OCI-LY7 (cell line): Measurements from ENCODE around the gene SEPTIN10. TPM values are rescaled to one million over a fixed set of nuclear protein-coding genes. Genes with fewer than 3 reads are reported as not detected.

Experiments
- BruUV-seq: library from RNA; stranded (reverse); fragments of 400-500 nt; replicated peaks from 2 replicates; lab custom pipeline; 2021; lab: Mats Ljungman, UMichigan
- CTCF ChIA-PET: fragments of 300-600 bp; sonication (Branson Sonifier 250); formaldehyde crosslinking; loops from one replicate; lab custom pipeline; 2022; ENCODE audit warnings: antibody characterized with exemption; ENCODE audit not compliant: unreplicated experiment; lab: Charles Lee
- POLR2A ChIA-PET: fragments of 300-600 bp; sonication (Branson Sonifier 250); formaldehyde crosslinking; loops from one replicate; lab custom pipeline; 2022; ENCODE audit warnings: antibody characterized with exemption; lab: Charles Lee
- DNase-seq: peaks from one replicate; pipeline ENCODE4 v3.0.0-alpha.2; 2015; ENCODE audit warnings: low spot score
- H2AFZ ChIP-seq: fragments of 200-600 bp; sonication (generic), shearing (Covaris generic); 2 replicates; pipeline ENCODE4 v1.6.1; 2014; ENCODE audit warnings: mild to moderate bottlenecking, antibody characterized with exemption, low read length, moderate library complexity
- H3K27ac ChIP-seq: fragments of 200-600 bp; sonication (generic); 2 replicates; pipeline ENCODE4 v1.5.1; 2014; ENCODE audit warnings: mixed run types, low read depth, mild to moderate bottlenecking, moderate library complexity, low read length, inconsistent platforms; ENCODE audit not compliant: poor library complexity, severe bottlenecking
- H3K36me3 ChIP-seq: fragments of 200-600 bp; sonication (generic); 2 replicates; pipeline ENCODE4 v1.6.1; 2014; ENCODE audit warnings: mild to moderate bottlenecking, antibody characterized with exemption, low read length, moderate library complexity, mixed read lengths; ENCODE audit not compliant: insufficient read depth
- H3K4me1 ChIP-seq: fragments of 200-600 bp; sonication (generic); 2 replicates; pipeline ENCODE4 v1.5.1; 2014; ENCODE audit warnings: mild to moderate bottlenecking, low read length; ENCODE audit not compliant: insufficient read depth, poor library complexity, severe bottlenecking
- H3K4me2 ChIP-seq: fragments of 200-600 bp; sonication (generic); 2 replicates; pipeline ENCODE4 v1.6.1; 2014; ENCODE audit warnings: mild to moderate bottlenecking, low read length
- H3K4me3 ChIP-seq: fragments of 200-600 bp; sonication (generic); 2 replicates; pipeline ENCODE4 v1.5.1; 2014; ENCODE audit warnings: mild to moderate bottlenecking, low read depth, low read length; ENCODE audit not compliant: poor library complexity, severe bottlenecking
- H3K79me2 ChIP-seq: fragments of 200-600 bp; sonication (generic); 2 replicates; pipeline ENCODE4 v1.6.1; 2016; ENCODE audit warnings: low read depth, mild to moderate bottlenecking, low read length, moderate library complexity, mixed read lengths; ENCODE audit not compliant: insufficient read depth
- H3K9me2 ChIP-seq: fragments of 200-600 bp; sonication (generic); 2 replicates; pipeline ENCODE4 v1.6.1; 2016; ENCODE audit warnings: mild to moderate bottlenecking, low read length, mixed read lengths; ENCODE audit not compliant: insufficient read depth
- H3K9me3 ChIP-seq: fragments of 200-600 bp; sonication (generic); 2 replicates; pipeline ENCODE4 v1.6.1; 2014; ENCODE audit warnings: mild to moderate bottlenecking, mixed run types, low read length, mixed read lengths
- H4K20me1 ChIP-seq: fragments of 200-600 bp; sonication (generic); 2 replicates; pipeline ENCODE4 v1.6.1; 2014; ENCODE audit warnings: mild to moderate bottlenecking, antibody characterized with exemption, low read length, moderate library complexity, mixed read lengths; ENCODE audit not compliant: insufficient read depth
- EZH2phosphoT487 ChIP-seq: fragments of 200-600 bp; sonication (generic); IDR thresholded peaks from 2 replicates; pipeline ENCODE4 v1.6.1; 2018; ENCODE audit warnings: low read depth, borderline replicate concordance, mild to moderate bottlenecking, mixed run types, antibody characterized with exemption, low read length, moderate library complexity, mixed read lengths
- intact Hi-C: fragments of 100-400 bp; cut with micrococcal nuclease; formaldehyde crosslinking; loops from one replicate; pipeline ENCODE4 v1.10.0; 2022; ENCODE audit not compliant: unreplicated experiment
- total RNA-seq, 2 experiments: library from RNA; depleted of rRNA in 1 of 2; stranded (reverse); fragments of >200 nt in 1 of 2; shearing (Covaris generic) in 1 of 2; gene quantifications; 2 replicates each; pipeline ENCODE4 v1.2.3, GENCODE V29; 2014 to 2022
- TF ChIP-seq, protein P1 (sequence below): fragments of 200-600 bp; sonication (generic); conservative IDR thresholded peaks from 2 replicates; pipeline ENCODE4 v1.5.1; 2014; ENCODE audit warnings: mild to moderate bottlenecking, antibody characterized with exemption, low read length, moderate library complexity, mixed read lengths

The SEPTIN10 gene
- total RNA-seq, 2 experiments from 2014 or later, result not detected

DNA sequence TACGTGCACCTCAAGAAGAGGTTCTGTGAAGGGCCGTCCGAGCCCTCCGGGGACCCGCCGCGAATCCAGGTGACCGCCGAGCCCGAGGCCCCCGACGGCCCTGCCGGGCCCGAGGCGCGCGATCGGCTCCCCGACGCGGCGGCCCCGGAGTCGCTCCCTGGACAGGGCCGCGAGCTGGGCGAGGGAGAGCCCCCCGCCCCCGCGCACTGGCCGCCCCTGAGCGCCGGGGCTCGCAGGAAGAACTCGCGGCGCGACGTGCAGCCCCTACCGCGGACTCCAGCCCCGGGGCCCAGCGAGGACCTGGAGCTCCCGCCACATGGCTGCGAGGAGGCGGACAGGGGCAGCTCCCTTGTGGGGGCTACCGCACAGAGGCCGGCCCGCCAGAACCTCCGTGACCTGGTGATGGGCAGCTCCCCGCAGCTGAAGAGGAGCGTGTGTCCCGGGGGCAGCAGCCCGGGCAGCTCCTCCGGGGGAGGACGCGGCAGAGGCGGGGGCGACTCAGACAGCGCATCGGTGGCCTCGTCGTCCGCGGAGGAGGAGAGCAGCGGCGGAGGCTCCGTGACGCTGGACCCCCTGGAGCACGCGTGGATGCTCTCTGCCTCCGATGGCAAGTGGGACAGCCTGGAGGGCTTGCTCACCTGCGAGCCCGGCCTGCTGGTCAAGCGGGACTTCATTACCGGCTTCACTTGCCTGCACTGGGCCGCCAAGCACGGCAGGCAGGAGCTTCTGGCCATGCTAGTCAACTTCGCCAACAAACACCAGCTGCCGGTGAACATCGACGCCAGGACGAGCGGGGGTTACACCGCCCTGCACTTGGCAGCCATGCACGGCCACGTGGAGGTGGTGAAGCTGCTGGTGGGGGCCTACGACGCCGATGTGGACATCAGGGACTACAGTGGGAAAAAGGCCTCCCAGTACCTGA, 1.2 kb upstream of the SEPTIN10 start:
- Histone ChIP-seq H3K9me2 (no peaks in the 10 kb centered on the region), H3K79me2 (no peaks in the 10 kb centered on the region), H3K4me1 (no peaks in the 10 kb centered on the region), H4K20me1 (no peaks in the 10 kb centered on the region), H3K36me3 (no peaks in the 10 kb centered on the region), H3K4me3 (no peak overlapping the region), H3K4me2 (no peak overlapping the region), H3K9me3 (no peaks in the 10 kb centered on the region), H2AFZ (no peak overlapping the region), H3K27ac (no peak overlapping the region)
- ChIA-PET CTCF (no interaction called here), POLR2A (interaction anchor here (0.6 kb wide), 2 partner anchors 31 to 91 kb away, joined by 3 read pairs; no protein-coding TSS in a partner anchor)
- TF ChIP-seq EZH2phosphoT487, result no peak
- TF ChIP-seq, protein P1, sequence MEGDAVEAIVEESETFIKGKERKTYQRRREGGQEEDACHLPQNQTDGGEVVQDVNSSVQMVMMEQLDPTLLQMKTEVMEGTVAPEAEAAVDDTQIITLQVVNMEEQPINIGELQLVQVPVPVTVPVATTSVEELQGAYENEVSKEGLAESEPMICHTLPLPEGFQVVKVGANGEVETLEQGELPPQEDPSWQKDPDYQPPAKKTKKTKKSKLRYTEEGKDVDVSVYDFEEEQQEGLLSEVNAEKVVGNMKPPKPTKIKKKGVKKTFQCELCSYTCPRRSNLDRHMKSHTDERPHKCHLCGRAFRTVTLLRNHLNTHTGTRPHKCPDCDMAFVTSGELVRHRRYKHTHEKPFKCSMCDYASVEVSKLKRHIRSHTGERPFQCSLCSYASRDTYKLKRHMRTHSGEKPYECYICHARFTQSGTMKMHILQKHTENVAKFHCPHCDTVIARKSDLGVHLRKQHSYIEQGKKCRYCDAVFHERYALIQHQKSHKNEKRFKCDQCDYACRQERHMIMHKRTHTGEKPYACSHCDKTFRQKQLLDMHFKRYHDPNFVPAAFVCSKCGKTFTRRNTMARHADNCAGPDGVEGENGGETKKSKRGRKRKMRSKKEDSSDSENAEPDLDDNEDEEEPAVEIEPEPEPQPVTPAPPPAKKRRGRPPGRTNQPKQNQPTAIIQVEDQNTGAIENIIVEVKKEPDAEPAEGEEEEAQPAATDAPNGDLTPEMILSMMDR, result no peak
- no TSS peak for BruUV-seq
- DNase-seq, result no peak
- intact Hi-C loops, result no loop called here

DNA sequence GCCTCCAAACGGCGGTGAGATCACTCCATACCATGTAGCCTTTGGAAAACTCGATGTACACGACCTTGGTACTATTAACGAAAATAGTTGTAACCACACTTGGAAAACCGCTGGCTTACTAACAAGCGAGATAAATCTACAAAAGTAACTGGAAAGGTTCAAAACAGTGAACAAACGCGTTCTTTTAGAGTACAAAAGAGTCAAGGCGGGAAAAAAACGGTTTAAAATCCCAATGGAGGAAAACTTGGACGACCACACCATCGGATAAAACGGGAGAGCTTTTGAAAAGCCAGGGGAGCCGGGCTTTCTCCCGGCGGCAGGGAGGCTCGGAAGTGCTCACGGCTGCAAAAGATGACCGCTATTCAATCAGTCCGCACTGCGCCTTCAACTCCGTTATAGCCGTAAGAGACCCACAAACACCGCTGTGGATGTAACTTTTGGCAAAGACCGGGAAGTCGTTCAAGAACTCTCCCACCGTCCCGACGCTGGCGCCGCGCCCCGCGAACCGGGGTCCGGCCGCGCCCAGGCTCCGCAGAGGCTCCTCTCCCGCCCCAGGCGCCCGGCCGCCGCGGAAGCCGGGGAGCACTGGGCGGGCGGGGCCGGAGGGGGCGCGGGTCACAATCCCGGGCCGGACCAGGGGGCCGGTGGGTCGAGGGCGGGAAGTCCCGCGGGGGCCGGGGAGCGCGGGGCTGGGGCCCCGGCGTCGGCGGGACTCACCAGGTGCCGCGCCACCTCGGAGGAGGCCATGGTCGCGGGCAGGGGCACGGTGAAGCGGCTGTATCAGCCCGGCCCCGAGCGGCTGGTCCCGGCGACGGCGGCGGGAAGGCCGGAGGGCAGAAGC, 465 bp downstream of the SEPTIN10 start:
- no peaks in the 10 kb centered on the region for H3K36me3 ChIP-seq
- ChIA-PET CTCF (no interaction called here), POLR2A (interaction anchor here (0.6 to 0.7 kb wide), 2 partner anchors 10 to 123 kb away, joined by 3 read pairs; no protein-coding TSS in a partner anchor)
- no peak overlapping the region for H3K4me3 ChIP-seq
- no peaks in the 10 kb centered on the region for H3K79me2 ChIP-seq
- no peak overlapping the region for H3K4me2 ChIP-seq
- no peak overlapping the region for H2AFZ ChIP-seq
- no peak for DNase-seq
- no peaks in the 10 kb centered on the region for H3K9me3 ChIP-seq
- BruUV-seq, result no TSS peak
- H3K9me2 ChIP-seq, result no peaks in the 10 kb centered on the region
- TF ChIP-seq EZH2phosphoT487, result no peak
- TF ChIP-seq, protein P1, result no peak
- no peaks in the 10 kb centered on the region for H3K4me1 ChIP-seq
- intact Hi-C loops, result no loop called here
- H3K27ac ChIP-seq, result no peak overlapping the region
- no peaks in the 10 kb centered on the region for H4K20me1 ChIP-seq
